Adipose tissue (tissue), 3 donors: ENCODE results near the gene AHRR. TPM values are rescaled to one million over a fixed set of nuclear protein-coding genes. Genes with fewer than 3 reads are reported as not detected.
"Not testable (repeated sequence)": the region's sequence is repeated elsewhere in the genome, so short reads cannot be mapped to it uniquely, and the experiment has no call there.

Experiments
- H3K27ac ChIP-seq: one replicate; pipeline ENCODE4 v1.5.1; 2013; ENCODE audit warnings: low read depth, low read length
- WGBS, 3 donors: extraction: QIAGEN DNeasy Blood & Tissue Kit; methylation state at CpG; one replicate each; pipeline ENCODE4 v1.1.7; 2013; 5-methylcytosine and 5-hydroxymethylcytosine counted together
- polyA plus RNA-seq, 3 donors: library from polyadenylated mRNA; stranded (reverse); fragments of 200-250 nt; gene quantifications; one replicate each; pipeline ENCODE4 v1.2.3, GENCODE V29; 2013
- donor health status: healthy with polysubstance abuse.
- donor health status: Bipolar disorder and iron deficiency.
- donor health status: healthy.

Gene AHRR
- polyA plus RNA-seq, 3 donors, result 0.11 to 1.5 (median 0.28) TPM

DNA sequence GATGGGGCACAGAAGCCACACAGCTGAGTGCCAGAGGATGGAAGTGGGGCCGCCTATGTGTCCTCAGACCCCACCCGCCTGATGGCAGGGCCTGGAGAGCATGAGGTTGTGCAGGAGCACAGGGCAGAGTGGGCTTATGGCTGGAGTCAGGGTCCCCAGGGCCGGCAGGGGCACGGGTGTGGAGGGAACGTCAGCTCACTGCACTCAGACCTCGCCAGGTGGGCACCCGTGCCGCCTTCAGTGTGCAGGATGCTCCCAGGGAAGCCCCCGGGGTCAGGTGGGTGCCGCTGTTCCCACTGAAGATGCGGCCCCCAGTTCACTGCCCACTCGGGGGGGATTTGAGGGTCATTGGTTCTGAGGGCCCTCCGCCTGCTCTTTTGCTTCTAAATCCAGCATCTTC lies 156.4 kb downstream of the AHRR start:
- H3K27ac ChIP-seq, result no peak overlapping the region
- WGBS, 3 donors, result 80 to 85% (median 81%) methylated on average over 13 of the region's 13 CpGs

DNA sequence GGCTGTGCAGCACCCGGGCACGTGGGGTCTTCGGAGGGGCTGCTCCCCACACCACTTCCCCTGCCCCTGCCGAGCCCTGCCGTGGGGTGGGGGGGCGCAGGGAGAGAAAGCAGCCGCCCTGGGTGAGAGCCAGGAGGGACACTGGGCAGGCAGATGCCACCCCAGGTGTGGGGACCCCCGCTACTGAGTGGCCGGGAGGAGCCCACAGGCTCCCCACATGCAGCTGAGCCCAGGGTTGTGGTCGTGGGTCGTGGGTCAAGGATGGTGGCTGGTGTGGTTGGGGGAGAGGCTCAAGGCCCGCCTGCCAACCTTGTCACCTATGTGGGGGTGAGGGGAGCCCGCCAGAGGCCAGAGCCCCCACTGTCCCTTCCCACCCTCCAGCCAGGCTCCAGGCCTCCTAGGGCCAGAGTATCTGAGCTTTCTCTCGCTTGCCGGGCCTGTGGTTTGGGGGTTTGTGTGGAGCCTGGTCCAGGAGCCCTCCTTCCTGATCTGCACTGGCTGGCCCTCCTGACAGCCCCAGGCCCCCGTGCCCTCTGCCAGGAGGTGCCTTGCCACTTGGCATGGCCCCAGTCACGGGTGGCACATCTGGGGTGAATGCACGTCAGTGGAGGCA lies 157.0 kb downstream of the AHRR start:
- no peak overlapping the region for H3K27ac ChIP-seq
- 51 to 63% (median 52%) methylated on average over 16 to 17 of the region's 18 CpGs for WGBS, 3 donors

DNA sequence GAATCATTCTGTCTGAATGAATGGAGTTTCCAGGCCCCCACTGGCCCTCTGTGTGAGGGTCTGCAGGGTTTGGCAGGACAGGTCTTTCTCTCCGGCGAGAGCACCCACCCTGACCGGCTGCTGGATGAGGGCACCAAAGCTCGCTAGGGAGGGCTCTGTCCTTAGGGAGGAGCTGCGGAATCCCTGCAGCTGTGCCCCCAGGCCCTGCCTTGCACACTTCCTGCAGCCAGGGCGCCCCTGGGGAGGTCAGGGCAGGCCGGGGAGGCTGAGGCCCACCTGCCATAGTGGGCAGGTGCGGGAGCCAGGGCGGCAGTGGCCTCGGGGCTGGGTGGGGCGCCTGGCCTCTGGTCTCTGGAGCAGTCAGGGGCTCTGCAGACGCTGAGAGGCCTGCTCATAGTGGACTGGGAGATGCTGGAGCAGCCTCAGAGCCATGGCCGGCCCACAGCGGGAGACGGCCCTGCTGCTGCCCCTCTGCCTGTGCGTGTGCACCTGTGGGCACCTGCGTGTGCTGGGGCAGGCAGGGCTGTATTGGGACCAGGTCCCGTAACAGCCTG lies 157.5 kb downstream of the AHRR start:
- H3K27ac ChIP-seq, result no peak overlapping the region
- whole genome bisulfite sequencing, 3 donors, result 68 to 73% (median 72%) methylated on average over 16 to 18 of the region's 18 CpGs

DNA sequence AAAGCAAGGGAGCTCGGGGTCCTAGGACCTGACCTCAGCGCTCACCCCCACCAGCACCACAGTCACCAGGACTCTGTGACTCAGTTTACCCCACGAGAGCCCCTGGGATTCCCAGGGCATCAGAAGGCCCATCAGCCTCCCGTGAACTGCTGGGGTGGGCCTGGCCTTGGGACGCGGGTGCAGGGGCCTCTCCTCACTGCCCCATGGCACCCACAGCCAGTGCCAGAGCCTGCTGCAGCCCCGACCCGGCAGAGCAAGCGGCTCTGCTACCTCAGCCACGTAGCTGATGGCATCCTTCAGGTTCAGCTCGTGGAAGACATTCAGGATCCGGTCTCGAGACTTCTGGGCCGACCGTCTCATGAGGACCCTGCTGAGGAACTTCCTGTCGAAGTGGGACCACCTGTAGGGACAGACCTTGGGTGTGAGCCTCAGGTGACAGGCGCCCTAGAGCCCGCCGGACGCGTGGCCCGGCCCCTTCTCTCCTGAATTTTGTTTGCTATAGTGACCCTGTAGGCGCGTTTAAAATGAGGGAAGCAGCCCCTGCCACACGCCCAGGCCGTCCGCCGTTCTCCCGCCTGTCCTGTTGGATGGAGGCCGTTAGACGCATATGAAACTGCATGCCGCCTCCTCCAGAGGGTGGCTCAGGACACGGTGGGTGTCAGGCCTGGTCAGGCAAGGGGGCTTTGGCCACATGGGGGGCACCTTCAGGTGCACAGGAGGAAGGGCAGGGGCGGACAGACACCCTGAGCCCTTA lies 158.2 kb downstream of the AHRR start:
- 52 to 78% (median 77%) methylated on average over 32 to 34 of the region's 34 CpGs for WGBS, 3 donors
- H3K27ac ChIP-seq, result no peak overlapping the region

DNA sequence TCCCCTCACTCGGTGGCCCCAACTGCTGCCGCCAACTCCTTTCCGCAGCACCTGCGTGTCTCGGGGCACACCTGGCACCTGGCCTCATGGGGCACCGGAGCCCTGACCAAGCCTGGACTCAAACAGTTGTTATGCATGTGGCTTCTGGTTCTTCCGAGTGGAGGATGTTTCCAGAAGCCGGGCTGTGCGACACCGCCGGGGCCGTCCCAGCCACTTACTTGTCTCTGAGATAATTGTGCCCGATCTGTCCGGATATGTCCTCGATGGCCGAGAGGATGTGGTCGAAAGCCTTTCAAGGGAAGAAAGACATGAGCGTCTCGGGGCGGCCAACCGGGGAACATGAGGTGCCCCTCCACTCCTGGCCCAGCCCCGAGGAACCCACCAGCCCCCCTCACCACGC lies 159.8 kb downstream of the AHRR start:
- WGBS, 3 donors, result 71 to 85% (median 78%) methylated on average over 23 of the region's 23 CpGs
- H3K27ac ChIP-seq, result no peak overlapping the region

DNA sequence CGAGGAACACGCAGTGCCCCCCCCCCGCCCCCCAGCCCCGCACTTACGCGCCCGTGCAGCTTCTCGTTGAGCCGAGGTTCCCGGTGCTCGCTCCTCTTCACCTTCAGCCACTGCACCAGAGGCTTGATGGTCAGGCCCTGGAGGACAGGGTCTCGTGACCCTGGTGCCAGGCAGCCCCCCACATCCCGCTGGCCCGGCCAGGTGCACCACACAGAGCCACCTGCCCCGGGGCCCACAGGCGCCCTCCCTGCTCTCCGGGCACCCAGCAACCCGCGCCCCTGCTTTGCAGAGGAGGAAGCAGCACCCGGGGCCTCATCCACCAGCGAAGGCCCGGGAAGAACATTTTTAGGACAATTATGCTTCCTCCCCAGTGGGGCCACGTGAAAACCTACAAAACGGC lies 160.5 kb downstream of the AHRR start:
- no peak overlapping the region for H3K27ac ChIP-seq
- WGBS, 3 donors, result 64 to 74% (median 74%) methylated on average over 17 to 23 of the region's 24 CpGs

DNA sequence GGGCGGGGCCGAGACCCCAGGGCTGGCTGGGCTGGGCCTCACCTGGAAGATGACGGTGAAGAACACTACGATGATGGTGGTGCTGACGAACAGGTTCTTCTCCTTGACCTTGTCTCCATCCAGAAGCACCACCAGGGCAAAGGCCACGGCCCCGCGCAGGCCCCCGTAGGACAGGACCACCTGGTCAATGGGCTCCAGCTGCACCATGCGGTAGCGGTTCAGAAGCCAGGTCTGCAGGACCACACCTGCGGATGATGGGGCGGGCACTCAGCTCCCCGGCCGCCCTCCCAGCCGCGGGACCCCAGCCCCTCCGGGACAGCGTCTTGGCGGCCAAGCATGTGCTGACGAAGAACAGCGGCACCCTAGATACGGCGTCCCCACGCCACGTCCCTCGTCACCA lies 161.0 kb downstream of the AHRR start:
- H3K27ac ChIP-seq, result no peak overlapping the region
- 92 to 97% (median 93%) methylated on average over 27 of the region's 27 CpGs for WGBS, 3 donors

DNA sequence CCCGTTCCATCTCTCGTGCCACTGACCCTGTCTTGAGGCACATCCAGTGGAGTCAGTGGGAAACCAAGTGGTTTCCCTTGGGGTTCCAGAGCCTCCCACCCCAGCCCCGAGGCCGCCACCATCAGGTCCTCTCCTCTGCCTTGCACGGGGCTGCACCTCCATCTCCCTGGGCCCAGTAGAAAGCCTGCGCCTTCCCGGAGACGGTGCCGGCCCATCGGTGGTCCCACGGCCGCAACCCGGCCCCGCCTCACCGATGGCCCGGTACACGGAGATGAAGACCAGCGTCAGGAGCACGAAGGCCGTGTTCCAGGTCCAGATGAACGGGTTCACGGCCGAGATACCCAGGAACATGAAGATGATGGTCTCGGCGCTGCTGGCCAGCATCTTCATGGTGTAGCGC lies 161.5 kb downstream of the AHRR start:
- 90 to 91% (median 90%) methylated on average over 26 of the region's 26 CpGs for WGBS, 3 donors
- H3K27ac ChIP-seq, result no peak overlapping the region

DNA sequence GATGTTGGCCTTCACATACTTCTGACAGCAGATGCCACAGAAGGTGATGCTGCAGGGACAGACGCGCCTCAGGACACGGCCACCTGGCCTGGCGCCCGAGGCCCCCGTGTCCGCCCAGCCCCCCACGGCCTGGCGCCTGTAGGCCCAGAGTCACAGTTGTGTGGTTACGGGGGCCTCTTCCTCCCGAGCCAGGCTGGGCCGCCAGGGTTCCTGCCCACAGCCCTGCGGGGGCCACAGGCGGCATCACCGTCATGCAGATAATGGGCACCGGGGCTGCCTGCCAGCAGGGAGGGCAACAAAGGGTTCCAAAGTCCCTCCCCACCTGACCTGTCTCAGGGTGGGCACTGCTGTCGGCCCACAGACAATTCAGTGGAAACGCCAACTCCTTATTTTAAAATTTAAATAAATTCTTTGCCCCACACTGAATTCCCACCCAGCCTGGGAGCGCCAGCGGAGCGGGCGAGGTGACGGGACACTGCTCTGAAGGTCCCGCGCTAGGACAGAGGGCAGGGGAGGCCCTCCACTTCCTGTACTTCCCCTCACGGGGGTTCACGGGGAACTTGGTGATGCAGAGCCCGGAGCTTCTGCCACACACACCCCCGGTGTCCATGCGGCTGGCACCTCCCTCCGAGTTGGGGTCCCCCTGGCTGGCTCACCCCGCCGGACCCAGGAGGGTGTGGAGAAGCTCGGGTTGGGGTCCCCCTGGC lies 162.1 kb downstream of the AHRR start:
- no peak overlapping the region for H3K27ac ChIP-seq
- WGBS, 3 donors, result 48 to 77% (median 58%) methylated on average over 33 to 34 of the region's 34 CpGs

DNA sequence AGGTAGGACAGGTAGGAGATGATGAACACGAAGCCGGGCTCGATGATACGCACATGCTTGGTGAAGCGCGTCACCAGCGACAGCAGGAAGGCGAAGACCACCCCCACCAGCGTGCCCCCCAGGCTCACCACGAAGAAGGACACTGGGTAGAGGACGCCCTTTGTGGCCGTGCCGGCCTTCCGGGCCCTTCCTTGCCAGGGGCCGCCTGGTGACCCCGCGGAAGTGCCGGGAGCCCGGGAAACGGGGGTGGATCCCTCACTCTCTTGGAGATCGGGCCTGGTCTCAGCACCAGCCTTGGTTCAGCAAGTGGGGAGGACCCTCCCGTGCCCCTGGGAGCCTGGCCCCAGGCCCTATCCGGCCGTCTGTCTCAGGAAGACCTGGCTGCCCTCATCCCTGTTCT lies 163.0 kb downstream of the AHRR start:
- no peak overlapping the region for H3K27ac ChIP-seq
- WGBS, 3 donors, result 86 to 93% (median 92%) methylated on average over 24 of the region's 24 CpGs

DNA sequence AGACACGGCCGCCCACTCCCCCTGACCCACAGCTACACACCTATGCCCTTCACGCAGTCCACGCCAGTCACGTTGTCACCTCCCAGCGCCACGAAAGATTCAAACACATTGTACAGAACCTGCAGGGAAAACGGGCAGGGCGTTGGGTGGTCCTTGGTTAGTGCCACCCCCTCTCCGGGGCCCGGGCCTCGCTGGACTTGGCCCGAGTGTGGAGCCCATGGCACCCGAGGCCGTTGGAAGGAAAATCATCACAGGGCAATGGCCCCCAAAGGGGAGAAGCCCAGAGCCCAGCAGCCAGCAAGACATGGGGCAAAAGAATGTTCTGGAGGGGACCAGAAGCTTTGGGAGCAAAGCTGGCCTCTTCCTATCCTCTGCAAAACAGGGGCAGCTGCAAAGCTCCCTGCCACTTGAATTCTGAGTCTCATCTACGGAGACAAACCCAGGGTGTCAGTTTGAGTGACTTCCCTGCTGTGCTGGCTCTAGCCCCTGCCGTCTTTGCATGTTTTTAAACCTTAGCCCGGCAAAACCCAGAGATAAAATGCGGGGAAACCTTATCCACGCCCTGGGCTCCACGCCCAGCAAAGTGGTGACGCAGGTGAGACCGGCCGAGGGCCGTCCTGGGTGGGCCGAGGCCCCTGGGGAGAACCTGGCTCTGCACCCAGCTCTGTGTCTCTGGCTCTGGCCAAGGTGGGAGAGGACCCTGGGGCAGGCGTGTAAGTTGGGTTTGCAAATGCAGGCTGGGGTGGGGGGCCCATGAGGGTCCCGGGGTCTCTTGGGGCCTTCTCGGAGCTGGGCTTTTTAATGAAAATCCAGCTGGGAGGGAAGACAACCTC lies 163.8 kb downstream of the AHRR start:
- no peak overlapping the region for H3K27ac ChIP-seq

DNA sequence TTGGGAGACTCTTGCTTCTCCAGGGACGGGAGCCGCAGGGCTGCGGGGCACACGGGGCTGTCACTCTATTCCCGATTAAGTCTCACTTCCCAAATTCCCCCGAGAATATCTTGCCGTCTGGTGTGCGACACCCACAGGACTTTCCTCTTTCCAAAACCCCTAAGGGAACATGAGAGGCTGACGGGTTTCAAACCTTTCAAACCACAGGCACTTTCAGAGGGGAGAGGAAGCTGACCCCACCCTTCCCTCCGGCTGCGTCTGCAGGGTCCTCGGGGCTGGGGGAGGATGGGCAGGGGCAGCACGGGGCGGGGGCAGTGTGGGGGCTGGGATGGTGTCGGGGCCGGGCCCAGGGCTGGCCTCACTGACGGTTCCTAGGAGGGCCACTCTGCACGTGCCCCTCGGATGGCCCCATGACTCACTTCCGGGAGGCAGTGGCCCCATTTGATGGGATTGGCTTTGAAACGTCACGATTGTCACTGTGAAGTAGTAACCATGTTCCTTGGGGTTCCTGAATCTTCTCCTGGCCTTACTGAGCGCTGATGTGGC lies 164.5 kb downstream of the AHRR start:
- no peak overlapping the region for H3K27ac ChIP-seq
- WGBS, 3 donors, result 29 to 46% (median 37%) methylated on average over 23 of the region's 23 CpGs

More for the DNA sequence above, 163.8 kb downstream of the AHRR start:
- WGBS, 3 donors, result 64 to 78% (median 73%) methylated on average over 29 of the region's 29 CpGs

DNA sequence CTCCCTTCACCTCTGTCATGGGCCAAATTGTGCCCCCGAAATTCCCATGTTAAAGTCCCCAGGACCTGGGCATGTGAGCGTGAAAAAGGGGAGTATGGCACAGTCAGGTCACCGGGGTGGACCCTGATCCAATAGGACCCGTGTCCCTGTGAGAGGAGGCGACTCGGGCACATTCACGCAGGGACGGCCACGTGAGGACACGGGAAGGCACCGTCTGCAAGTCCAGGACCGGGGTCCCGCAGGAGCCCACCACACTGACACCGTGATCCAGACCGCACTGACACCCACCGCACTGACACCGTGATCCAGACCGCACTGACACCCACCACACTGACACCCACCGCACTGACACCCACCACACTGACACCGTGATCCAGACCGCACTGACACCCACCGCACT lies 165.1 kb downstream of the AHRR start:
- 90 to 95% (median 92%) methylated on average over 15 to 18 of the region's 22 CpGs for WGBS, 3 donors
- not testable (repeated sequence) for H3K27ac ChIP-seq

Other genes starting within 250 kb of the AHRR start
- gene PLEKHG4B, start 229.5 kb upstream of the AHRR start, polyA plus RNA-seq, result under 1 TPM; 0.04 to 0.45 (median 0.15) TPM
- not detected for gene LRRC14B, start 130.2 kb upstream of the AHRR start, polyA plus RNA-seq
- gene CCDC127, start 103.6 kb upstream of the AHRR start, polyA plus RNA-seq, result 1 to 10 TPM; 1.7 to 4.3 (median 2.4) TPM
- gene SDHA, start 103.4 kb upstream of the AHRR start, polyA plus RNA-seq, result 100 to 1,000 TPM in 2 of 3 donors, 10 to 100 TPM in 1; 64.9 to 146 (median 108) TPM
- gene PDCD6, start 50.1 kb upstream of the AHRR start, polyA plus RNA-seq, result 100 to 1,000 TPM in 1 of 3 donors, 10 to 100 TPM in 2; 71.2 to 104 (median 95.4) TPM
- 10 to 100 TPM; 32.4 to 40.8 (median 32.5) TPM for gene EXOC3, start 121.5 kb downstream of the AHRR start, polyA plus RNA-seq
- 1 to 10 TPM in 2 of 3 donors, under 1 TPM in 1; 0.45 to 3.1 (median 1.5) TPM for gene SLC9A3, start 202.7 kb downstream of the AHRR start, polyA plus RNA-seq